Central memory CD8-positive, alpha-beta T cell (primary cell): ENCODE results near the gene CALB2.
A peak's percentile ranks its signal among the peaks of the same experiment; 100 is the strongest.

Source experiments
- ATAC-seq: fragments of 150-1000 bp; cut with Tn5 transposase; replicated peaks from 2 replicates; pipeline ENCODE4 v1.10.0; 2022; ENCODE audit warnings: mild to moderate bottlenecking, moderate FRiP score, moderate number of reproducible peaks; ENCODE audit not compliant: poor library complexity, severe bottlenecking; ENCODE audit errors: extremely low read depth
- DNase-seq, 2 donors: peaks; one replicate each; pipeline ENCODE4 v3.0.0; 2021; ENCODE audit warnings: low spot score in 2 of 2
- H3K27ac Mint-ChIP-seq: one replicate; pipeline ENCODE4 v1.8.0; 2022; ENCODE audit warnings: low read depth, mild to moderate bottlenecking, moderate library complexity, mixed read lengths
- H3K27me3 Mint-ChIP-seq: one replicate; pipeline ENCODE4 v1.8.0; 2022; ENCODE audit warnings: mixed read lengths
- H3K36me3 Mint-ChIP-seq: one replicate; pipeline ENCODE4 v1.8.0; 2022; ENCODE audit warnings: mild to moderate bottlenecking, moderate library complexity, mixed read lengths; ENCODE audit not compliant: insufficient read depth
- H3K4me1 Mint-ChIP-seq: one replicate; pipeline ENCODE4 v1.8.0; 2022; ENCODE audit warnings: mixed read lengths
- H3K4me3 Mint-ChIP-seq: one replicate; pipeline ENCODE4 v1.8.0; 2022; ENCODE audit warnings: mild to moderate bottlenecking, moderate library complexity, mixed read lengths
- H3K9me3 Mint-ChIP-seq: one replicate; pipeline ENCODE4 v1.8.0; 2022; ENCODE audit warnings: mixed read lengths

Gene CALB2

DNA sequence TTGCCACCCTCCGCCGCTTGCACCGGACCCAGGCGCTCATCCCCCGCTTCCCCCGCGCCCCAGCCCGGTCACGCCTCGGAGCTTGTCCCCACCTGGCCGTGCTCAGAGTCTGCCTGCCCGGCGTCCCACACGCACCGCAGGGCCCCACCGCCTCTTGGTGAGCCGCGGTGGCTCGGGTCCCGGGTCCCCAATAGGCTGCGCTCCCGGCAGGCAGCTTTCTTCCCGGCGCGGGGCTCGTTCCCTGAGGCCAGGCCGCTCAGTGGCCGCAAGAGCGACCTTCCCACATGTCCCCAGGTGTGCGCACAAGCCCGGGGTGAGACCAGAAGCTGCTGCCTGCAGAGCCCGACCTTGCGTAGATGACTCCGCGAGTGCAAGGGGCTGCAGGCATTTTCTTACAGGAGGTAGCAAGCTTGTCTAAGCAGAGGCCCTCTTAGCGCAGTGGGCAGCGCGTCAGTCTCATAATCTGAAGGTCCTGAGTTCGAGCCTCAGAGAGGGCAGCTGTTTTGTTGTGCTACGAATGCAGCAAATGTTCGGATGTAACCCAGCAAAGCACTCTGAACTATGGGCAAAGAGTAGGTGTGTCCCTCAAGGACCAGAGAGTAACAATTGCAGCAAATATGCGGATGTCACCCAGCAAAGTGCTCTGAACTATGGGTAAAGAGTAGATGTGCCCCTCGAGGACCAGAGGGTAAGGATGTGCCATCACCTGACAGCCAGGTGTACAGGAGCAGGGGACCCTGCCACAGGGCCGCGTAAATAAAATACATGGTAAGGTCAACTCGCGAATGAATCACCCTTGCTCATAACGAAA, 67.8 kb downstream of the CALB2 start:
- DNase-seq (no peak), ATAC-seq (no peak)
- Mint-ChIP-seq H3K4me3 (no peak overlapping the region), H3K4me1 (peaks cover 10% of the 10 kb centered on the region), H3K36me3 (peaks cover 4% of the 10 kb centered on the region), H3K27me3 (peaks cover 82% of the 10 kb centered on the region), H3K27ac (peak overlapping the region; percentile 72), H3K9me3 (no peaks in the 10 kb centered on the region)

DNA sequence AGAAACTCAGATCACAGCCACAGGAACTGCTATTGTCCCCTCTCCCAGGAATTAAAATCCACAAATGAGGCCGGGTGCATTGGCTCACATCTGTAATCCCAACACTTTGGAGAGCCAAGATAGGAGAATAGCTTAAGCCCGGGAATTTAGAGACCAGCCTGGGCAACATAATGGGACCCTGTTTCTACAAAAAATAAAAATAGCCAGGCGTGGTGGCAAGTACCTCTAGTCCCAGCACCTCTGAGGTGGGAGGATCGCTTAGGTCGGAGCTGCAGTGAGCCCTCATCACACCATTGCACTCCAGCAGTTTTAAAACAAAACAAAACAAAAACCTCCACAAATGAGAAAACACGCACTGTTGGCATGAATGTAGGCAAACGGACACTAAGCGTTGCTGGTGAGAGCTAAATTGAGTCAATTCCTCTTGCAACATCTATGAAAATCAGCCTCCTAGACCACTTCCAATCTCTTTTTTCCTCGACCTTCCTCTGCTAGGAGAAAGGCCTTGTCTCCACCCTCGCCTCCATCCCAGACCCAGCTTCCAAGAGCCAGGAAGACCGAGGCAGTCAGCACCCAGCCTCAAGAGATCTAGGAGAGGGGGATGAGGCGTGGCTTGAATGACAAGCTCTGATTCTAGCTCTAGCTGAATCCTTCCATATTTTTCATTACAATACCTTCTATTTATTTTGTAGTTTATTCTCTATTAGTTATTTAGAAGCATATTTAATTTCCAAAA, 68.5 kb downstream of the CALB2 start:
- H3K27ac Mint-ChIP-seq, result peak overlapping the region; percentile 72

DNA sequence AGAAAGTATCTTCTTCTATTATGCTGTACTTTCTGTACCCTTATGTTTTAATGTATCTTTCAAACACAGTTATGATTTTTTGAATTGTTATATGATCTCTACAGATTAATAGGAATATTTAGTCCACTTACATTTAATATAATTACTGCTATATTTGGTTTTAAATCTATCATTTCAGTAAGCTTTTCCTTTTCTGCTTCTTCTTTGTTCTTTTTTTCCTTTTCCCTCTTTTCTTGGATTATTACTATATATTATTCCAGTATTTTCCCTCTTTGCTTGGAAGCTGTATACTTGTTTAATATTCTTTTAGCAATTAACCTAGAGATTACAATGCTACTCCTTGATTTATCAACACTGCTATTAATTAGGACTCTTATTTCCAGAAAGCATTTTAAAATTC, 69.9 kb downstream of the CALB2 start:
- H3K36me3 Mint-ChIP-seq, result peaks cover 4% of the 10 kb centered on the region

More for the DNA sequence above, 68.5 kb downstream of the CALB2 start:
- DNase-seq (no peak), ATAC-seq (no peak)
- H3K27me3 Mint-ChIP-seq, result peaks cover 89% of the 10 kb centered on the region
- H3K9me3 Mint-ChIP-seq, result no peaks in the 10 kb centered on the region
- peaks cover 10% of the 10 kb centered on the region for H3K4me1 Mint-ChIP-seq
- H3K36me3 Mint-ChIP-seq, result peaks cover 4% of the 10 kb centered on the region
- no peak overlapping the region for H3K4me3 Mint-ChIP-seq

DNA sequence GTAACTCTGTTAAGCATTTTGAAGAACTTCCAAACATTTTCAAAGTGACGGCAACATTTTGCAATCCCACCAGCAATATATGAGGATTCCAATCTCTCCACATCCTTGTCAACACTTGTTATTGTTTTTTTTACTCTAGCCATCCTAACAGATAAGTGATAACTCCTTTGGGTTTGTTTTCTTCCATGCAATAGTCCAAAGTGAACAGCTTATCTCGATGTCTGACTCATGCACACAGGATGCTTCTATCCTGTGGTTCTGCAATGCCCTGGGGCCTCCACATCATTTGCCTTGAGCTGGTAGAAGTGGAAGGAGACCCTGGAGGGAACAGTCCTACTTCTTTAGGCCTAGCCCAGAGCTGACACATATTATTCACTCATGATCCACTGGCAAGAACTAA, 70.4 kb downstream of the CALB2 start:
- DNase-seq, result no peak
- peaks cover 10% of the 10 kb centered on the region for H3K4me1 Mint-ChIP-seq
- no peak for ATAC-seq
- H3K9me3 Mint-ChIP-seq, result no peaks in the 10 kb centered on the region
- H3K36me3 Mint-ChIP-seq, result peaks cover 4% of the 10 kb centered on the region
- no peak overlapping the region for H3K4me3 Mint-ChIP-seq
- H3K27ac Mint-ChIP-seq, result no peak overlapping the region
- peaks cover 85% of the 10 kb centered on the region for H3K27me3 Mint-ChIP-seq

More for the DNA sequence above, 69.9 kb downstream of the CALB2 start:
- no peak overlapping the region for H3K27ac Mint-ChIP-seq
- DNase-seq, result no peak
- peaks cover 90% of the 10 kb centered on the region for H3K27me3 Mint-ChIP-seq
- no peak for ATAC-seq
- no peak overlapping the region for H3K4me3 Mint-ChIP-seq
- H3K9me3 Mint-ChIP-seq, result no peaks in the 10 kb centered on the region
- H3K4me1 Mint-ChIP-seq, result peaks cover 10% of the 10 kb centered on the region

DNA sequence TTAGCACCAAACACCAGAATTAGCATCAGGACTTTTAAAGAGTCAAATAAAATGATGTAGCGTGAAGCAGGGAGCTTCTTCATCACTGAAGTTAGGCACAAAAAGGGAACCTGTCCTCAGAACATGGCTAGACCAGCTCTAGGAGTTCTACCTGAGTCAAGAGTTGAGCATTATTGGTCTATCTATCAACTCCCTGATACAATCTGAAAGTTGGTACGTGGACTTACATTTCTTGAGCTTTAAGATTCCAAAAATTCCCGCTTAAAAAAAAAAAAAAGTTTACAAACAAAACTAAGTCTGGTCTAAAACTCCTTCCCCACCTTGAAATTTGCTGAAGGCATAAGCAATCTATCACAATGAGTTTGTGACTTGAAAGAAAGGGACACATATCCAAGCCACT, 71.1 kb downstream of the CALB2 start:
- ATAC-seq, result no peak
- Mint-ChIP-seq H3K27ac (no peak overlapping the region), H3K4me3 (no peak overlapping the region), H3K36me3 (peaks cover 4% of the 10 kb centered on the region), H3K9me3 (no peaks in the 10 kb centered on the region), H3K27me3 (peaks cover 78% of the 10 kb centered on the region), H3K4me1 (peaks cover 10% of the 10 kb centered on the region)
- DNase-seq, result no peak

DNA sequence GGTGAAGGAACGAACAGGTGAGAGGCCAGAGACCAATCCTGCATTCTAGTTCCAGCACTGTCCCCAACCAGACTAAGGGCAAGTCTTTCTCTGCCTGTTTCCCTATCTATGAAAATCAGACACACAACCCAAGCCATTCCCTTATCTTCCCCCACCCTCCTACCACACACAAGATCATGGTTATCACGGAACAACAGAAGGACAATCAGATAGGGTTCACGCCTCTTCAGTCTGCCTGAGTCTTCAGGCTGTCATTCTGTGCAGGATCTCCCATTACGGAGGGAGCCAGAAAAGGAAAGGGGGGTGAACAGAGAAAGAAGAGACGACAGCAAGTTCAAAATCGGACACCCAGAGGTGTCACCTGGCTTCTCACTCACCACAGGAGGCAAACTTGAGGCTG, 72.2 kb downstream of the CALB2 start:
- Mint-ChIP-seq H3K9me3 (no peaks in the 10 kb centered on the region), H3K4me1 (peaks cover 9% of the 10 kb centered on the region), H3K4me3 (no peak overlapping the region), H3K36me3 (peaks cover 4% of the 10 kb centered on the region), H3K27ac (no peak overlapping the region), H3K27me3 (peaks cover 69% of the 10 kb centered on the region)
- DNase-seq (no peak), ATAC-seq (no peak)

DNA sequence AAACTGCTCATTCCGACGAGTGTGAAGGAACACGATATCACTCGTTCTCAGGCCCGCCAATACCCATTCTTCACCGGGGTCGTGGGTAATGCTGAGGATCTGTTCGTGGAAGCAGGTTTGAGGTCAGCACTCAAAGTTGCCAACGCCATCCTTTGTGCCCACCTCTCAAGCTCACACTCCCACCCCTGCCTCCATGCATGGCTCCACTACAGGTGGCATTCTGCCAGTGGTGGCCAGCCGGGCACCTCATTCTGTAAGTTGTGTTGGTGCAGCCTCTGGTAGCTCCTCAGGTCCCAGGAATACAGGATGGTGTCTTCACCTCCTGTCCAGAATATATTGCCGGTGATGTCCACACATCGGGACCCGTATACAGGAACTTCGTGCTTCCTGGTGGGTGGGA, 72.7 kb downstream of the CALB2 start:
- H3K9me3 Mint-ChIP-seq, result no peaks in the 10 kb centered on the region
- no peak overlapping the region for H3K27ac Mint-ChIP-seq
- DNase-seq (no peak), ATAC-seq (no peak)
- peaks cover 5% of the 10 kb centered on the region for H3K4me1 Mint-ChIP-seq
- no peak overlapping the region for H3K4me3 Mint-ChIP-seq
- peaks cover 4% of the 10 kb centered on the region for H3K36me3 Mint-ChIP-seq
- peaks cover 69% of the 10 kb centered on the region for H3K27me3 Mint-ChIP-seq

DNA sequence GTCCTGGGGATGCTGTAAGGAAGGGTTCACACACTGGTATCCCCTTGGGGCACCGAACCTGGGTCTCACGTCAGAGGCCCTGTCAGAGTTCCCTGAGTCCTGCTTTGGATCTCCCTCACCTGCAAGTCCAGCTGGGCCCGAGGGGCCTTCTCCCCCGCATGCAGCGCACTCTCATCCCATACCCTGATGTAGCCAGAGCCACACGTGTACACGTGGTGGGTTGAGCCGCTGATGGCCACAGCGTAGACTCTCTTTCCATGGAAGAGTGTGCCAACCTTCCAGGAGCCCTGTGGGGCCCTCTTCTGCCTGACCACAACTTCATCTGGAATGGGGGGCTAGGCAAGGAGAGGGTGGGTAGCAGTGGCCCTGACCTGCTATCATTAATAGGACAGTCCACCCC, 73.5 kb downstream of the CALB2 start:
- ATAC-seq (no peak), DNase-seq (no peak)
- H3K27me3 Mint-ChIP-seq, result peaks cover 69% of the 10 kb centered on the region

DNA sequence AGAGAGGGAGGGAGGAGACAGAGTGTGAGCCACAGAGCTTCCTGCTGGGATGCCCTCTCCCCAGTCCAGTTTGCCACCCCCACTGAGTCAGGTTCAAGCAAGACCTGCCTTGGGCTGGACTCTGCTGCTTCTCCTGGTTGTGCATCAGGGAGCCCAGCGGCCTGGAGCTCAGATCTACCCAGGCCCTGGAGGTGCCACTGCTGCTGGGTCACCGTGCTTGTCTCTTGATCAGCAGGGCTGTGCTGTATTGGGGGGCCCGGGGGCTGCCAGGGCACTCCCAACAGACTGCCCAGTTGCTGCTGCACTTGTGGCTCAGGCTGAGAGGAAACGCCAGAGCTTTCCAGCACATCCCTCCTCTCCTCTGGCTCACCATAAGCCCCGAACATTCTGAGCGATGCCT, 74.4 kb downstream of the CALB2 start:
- no peaks in the 10 kb centered on the region for H3K36me3 Mint-ChIP-seq
- H3K9me3 Mint-ChIP-seq, result no peaks in the 10 kb centered on the region
- DNase-seq, result no peak
- ATAC-seq, result no peak
- peaks cover 70% of the 10 kb centered on the region for H3K27me3 Mint-ChIP-seq
- H3K4me3 Mint-ChIP-seq, result no peak overlapping the region
- H3K4me1 Mint-ChIP-seq, result no peaks in the 10 kb centered on the region
- no peak overlapping the region for H3K27ac Mint-ChIP-seq

More for the DNA sequence above, 73.5 kb downstream of the CALB2 start:
- Mint-ChIP-seq H3K4me3 (no peak overlapping the region), H3K36me3 (no peaks in the 10 kb centered on the region), H3K9me3 (no peaks in the 10 kb centered on the region), H3K4me1 (no peaks in the 10 kb centered on the region), H3K27ac (no peak overlapping the region)

DNA sequence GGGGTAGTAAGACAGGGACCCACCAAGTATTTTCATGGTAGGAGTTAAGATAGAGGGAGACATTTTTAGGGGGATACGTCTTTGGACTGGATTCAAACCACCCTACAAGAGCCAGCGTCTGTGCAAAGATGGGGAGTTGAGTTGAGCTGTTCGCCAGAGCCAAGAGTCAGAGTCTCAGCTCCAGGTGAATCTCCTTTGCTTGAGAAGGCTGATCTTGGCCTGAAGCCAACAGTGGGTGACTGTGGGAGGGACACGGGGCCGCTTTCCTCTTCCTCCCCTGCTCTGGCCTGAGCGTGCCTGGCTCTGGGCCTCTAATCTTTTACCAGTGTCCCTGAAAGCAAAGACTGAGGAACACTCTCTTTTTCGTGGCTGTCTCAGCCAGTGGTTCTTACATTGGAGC, 78.0 kb downstream of the CALB2 start:
- Mint-ChIP-seq H3K9me3 (no peaks in the 10 kb centered on the region), H3K36me3 (no peaks in the 10 kb centered on the region), H3K4me1 (no peaks in the 10 kb centered on the region), H3K27ac (no peak overlapping the region), H3K27me3 (peaks cover 56% of the 10 kb centered on the region), H3K4me3 (no peak overlapping the region)
- DNase-seq (no peak), ATAC-seq (no peak)

DNA sequence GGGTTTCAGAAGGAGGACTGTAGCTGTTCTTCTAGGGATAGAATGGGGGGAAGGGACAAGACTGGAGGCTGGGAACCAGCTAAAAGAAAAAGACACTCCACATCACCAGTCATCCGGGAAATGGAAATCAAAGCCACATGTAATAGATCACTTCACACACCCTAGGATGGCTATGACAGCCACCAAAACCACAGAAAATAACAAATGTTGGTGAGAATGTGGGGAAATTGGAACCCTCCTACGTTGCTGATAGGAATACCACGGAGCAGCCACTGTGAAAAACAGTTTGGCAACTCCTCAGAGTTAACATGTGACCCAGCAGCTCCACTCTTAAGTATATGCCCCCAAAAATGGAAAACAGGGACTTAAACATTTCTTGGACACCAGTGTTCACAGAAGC, 81.0 kb downstream of the CALB2 start:
- no peak for ATAC-seq
- Mint-ChIP-seq H3K27ac (no peak overlapping the region), H3K9me3 (peaks cover 6% of the 10 kb centered on the region), H3K4me3 (no peak overlapping the region), H3K36me3 (no peaks in the 10 kb centered on the region), H3K4me1 (no peaks in the 10 kb centered on the region), H3K27me3 (peaks cover 42% of the 10 kb centered on the region)
- DNase-seq, result no peak
